NCI-H526 treated with DMSO at 0.1 percent for 48 hours (cell line): ENCODE measurements around the gene MCMBP.

Experiments used
- DNase-seq: peaks from one replicate; lab custom pipeline; 2025; lab: John Stamatoyannopoulos, UW

Gene MCMBP

GRCh38 chr10:119782981-119783664, 89.5 kb downstream of the MCMBP start:
- no peak for DNase-seq

GRCh38 chr10:119781498-119781897, 91.1 kb downstream of the MCMBP start:
- DNase-seq = no peak

- DNase-seq = no peak
These were observed 91.7 kb downstream of the MCMBP start for GRCh38 chr10:119780879-119781480.
